HCT116 (cell line): ENCODE data around the gene OR6S1. TPM values are rescaled to one million over a fixed set of nuclear protein-coding genes. Genes with fewer than 3 reads are reported as not detected.

Experiments used
- ATAC-seq: fragments of 200-7000 bp; cut with Tn5 transposase; 2 replicates; pipeline ENCODE4 v1.9.1; 2020; ENCODE audit warnings: mild to moderate bottlenecking, moderate library complexity
- BruUV-seq: library from RNA; stranded (reverse); fragments of 400-500 nt; replicated peaks from 2 replicates; lab custom pipeline; 2021; lab: Mats Ljungman, UMichigan
- CTCF ChIA-PET: fragments of 300-600 bp; sonication (Branson Sonifier 250); formaldehyde crosslinking; loops from one replicate; lab custom pipeline; 2021; ENCODE audit warnings: antibody characterized with exemption; lab: Charles Lee
- POLR2A ChIA-PET: fragments of 300-600, 350-600 bp; sonication (Branson Sonifier 250); formaldehyde crosslinking; loops from one replicate; lab custom pipeline; 2021; ENCODE audit warnings: antibody characterized with exemption; lab: Charles Lee
- RAD21 ChIA-PET, 2 experiments: fragments of 300-600 bp; sonication (Branson Sonifier 250); formaldehyde crosslinking; loops; one replicate each; lab custom pipeline; 2023; ENCODE audit warnings: low total read pairs in 2 of 2; ENCODE audit not compliant: uncharacterized antibody in 2 of 2, unreplicated experiment in 2 of 2, low non-redundant PET in 1 of 2; lab: Charles Lee
- DNase-seq: peaks from one replicate; pipeline ENCODE4 v3.0.0-alpha.2; 2010; ENCODE audit warnings: low read depth, low spot score
- H2AFZ ChIP-seq: fragments of 200-600 bp; shearing (Covaris generic), sonication (generic); 2 replicates; pipeline ENCODE4 v1.6.1; 2017; ENCODE audit warnings: low read depth, mixed run types, mixed read lengths, antibody characterized with exemption, low read length; ENCODE audit not compliant: poor library complexity, severe bottlenecking
- H3K27ac ChIP-seq: 2 replicates; pipeline ENCODE4 v1.5.1; 2012; ENCODE audit warnings: low read depth, low read length
- H3K27me3 ChIP-seq: fragments of 200-600 bp; sonication (generic); 2 replicates; pipeline ENCODE4 v1.6.1; 2016; ENCODE audit warnings: mixed run types, low read length, mixed read lengths; ENCODE audit not compliant: insufficient read depth
- H3K36me3 ChIP-seq, 2 experiments: fragments of 200-500 bp in 1 of 2; fragments of 200-600 bp in 1 of 2; sonication (Bioruptor generic) in 1 of 2; sonication (generic) in 1 of 2; 2 replicates each; pipeline versions ENCODE4 v1.5.1 to v1.6.1; 2014 to 2016; ENCODE audit warnings: low read length in 2 of 2, inconsistent platforms in 1 of 2, mixed read lengths in 1 of 2, mixed run types in 1 of 2; ENCODE audit not compliant: insufficient read depth in 2 of 2, control insufficient read depth in 1 of 2
- H3K4me1 ChIP-seq, 2 experiments: fragments of 200-600 bp in 1 of 2; sonication (generic) in 1 of 2; 2 replicates each; pipeline versions ENCODE4 v1.5.1 to v1.6.1; 2012 to 2017; ENCODE audit warnings: low read length in 2 of 2, inconsistent platforms in 1 of 2, mild to moderate bottlenecking in 1 of 2, mixed read lengths in 1 of 2, mixed run types in 1 of 2, moderate library complexity in 1 of 2; ENCODE audit not compliant: insufficient read depth in 2 of 2, control insufficient read depth in 1 of 2
- H3K4me2 ChIP-seq: fragments of 200-600 bp; sonication (generic); 2 replicates; pipeline ENCODE4 v1.6.1; 2017; ENCODE audit warnings: mixed run types, low read length, mixed read lengths
- H3K4me3 ChIP-seq, 2 experiments: fragments of 200-600 bp in 1 of 2; sonication (generic) in 1 of 2; replicated peaks in 1 of 2; 2 replicates each; pipeline ENCODE4 v1.5.1; 2011 to 2016; ENCODE audit warnings: low read length in 2 of 2, control low read depth in 1 of 2, low read depth in 1 of 2, mild to moderate bottlenecking in 1 of 2, mixed read lengths in 1 of 2, mixed run types in 1 of 2
- H3K79me2 ChIP-seq: fragments of 200-600 bp; sonication (generic); 2 replicates; pipeline ENCODE4 v1.6.1; 2017; ENCODE audit warnings: mild to moderate bottlenecking, mixed run types, low read length, moderate library complexity, mixed read lengths; ENCODE audit not compliant: insufficient read depth
- H3K9ac ChIP-seq: fragments of 200-600 bp; sonication (generic); 2 replicates; pipeline ENCODE4 v1.6.1; 2016; ENCODE audit warnings: low read length, mixed read lengths
- H3K9me2 ChIP-seq: fragments of 200-600 bp; sonication (generic), shearing (Covaris generic); 2 replicates; pipeline ENCODE4 v1.6.1; 2017; ENCODE audit warnings: mixed run types, mild to moderate bottlenecking, moderate library complexity; ENCODE audit not compliant: insufficient read depth
- H3K9me3 ChIP-seq, 2 experiments: fragments of 200-500 bp in 1 of 2; fragments of 200-600 bp in 1 of 2; sonication (Bioruptor generic) in 1 of 2; sonication (generic) in 1 of 2; 2 replicates each; pipeline ENCODE4 v1.6.1; 2014 to 2017; ENCODE audit warnings: low read length in 2 of 2, mixed read lengths in 2 of 2, inconsistent platforms in 1 of 2, low read depth in 1 of 2, mild to moderate bottlenecking in 1 of 2, mixed run types in 1 of 2, moderate library complexity in 1 of 2; ENCODE audit not compliant: control insufficient read depth in 1 of 2, insufficient read depth in 1 of 2
- H4K20me1 ChIP-seq: fragments of 200-600 bp; sonication (generic), shearing (Covaris generic); 2 replicates; pipeline ENCODE4 v1.6.1; 2017; ENCODE audit warnings: mixed run types, mild to moderate bottlenecking, moderate library complexity; ENCODE audit not compliant: insufficient read depth
- ATF3 ChIP-seq: IDR thresholded peaks from 2 replicates; pipeline ENCODE4 v1.6.1; 2012
- CBX3 ChIP-seq: IDR thresholded peaks from 2 replicates; pipeline ENCODE4 v1.6.1; 2012; ENCODE audit warnings: low read depth
- CEBPB ChIP-seq: IDR thresholded peaks from 2 replicates; pipeline ENCODE4 v1.6.1; 2012; ENCODE audit warnings: low read depth
- EGR1 ChIP-seq: IDR thresholded peaks from 2 replicates; pipeline ENCODE4 v1.6.1; 2012; ENCODE audit warnings: low read depth
- ELF1 ChIP-seq: IDR thresholded peaks from 2 replicates; pipeline ENCODE4 v1.6.1; 2012; ENCODE audit warnings: low read depth, borderline replicate concordance
- EZH2 ChIP-seq: fragments of 200-600 bp; sonication (generic); IDR thresholded peaks from 2 replicates; pipeline ENCODE4 v1.6.1; 2017; ENCODE audit warnings: antibody characterized with exemption, mixed run types
- EZH2phosphoT487 ChIP-seq: fragments of 200-600 bp; IDR thresholded peaks from 2 replicates; pipeline ENCODE4 v1.6.1; 2018; ENCODE audit warnings: antibody characterized with exemption, borderline replicate concordance
- JUND ChIP-seq: IDR thresholded peaks from 2 replicates; pipeline ENCODE4 v1.6.1; 2012
- POLR2A ChIP-seq: IDR thresholded peaks from 2 replicates; pipeline ENCODE4 v1.7.0; 2011; ENCODE audit warnings: borderline replicate concordance; ENCODE audit not compliant: insufficient read depth, insufficient read length; ENCODE audit errors: extremely low read depth
- POLR2AphosphoS5 ChIP-seq: IDR thresholded peaks from 2 replicates; pipeline ENCODE4 v1.6.1; 2011; ENCODE audit warnings: mild to moderate bottlenecking, low read depth, low read length, moderate library complexity
- RAD21 ChIP-seq: IDR thresholded peaks from 2 replicates; pipeline ENCODE4 v1.6.1; 2012; ENCODE audit warnings: low read depth, mild to moderate bottlenecking
- REST ChIP-seq: IDR thresholded peaks from 2 replicates; pipeline ENCODE4 v1.6.1; 2012; ENCODE audit warnings: low read depth
- SIN3A ChIP-seq: IDR thresholded peaks from 2 replicates; pipeline ENCODE4 v1.6.1; 2012; ENCODE audit warnings: low read depth
- TCF7L2 ChIP-seq: IDR thresholded peaks from 2 replicates; pipeline ENCODE4 v1.7.0; 2011; ENCODE audit warnings: borderline replicate concordance, inconsistent platforms; ENCODE audit not compliant: insufficient read depth, insufficient read length; ENCODE audit errors: extremely low read depth
- ZBTB33 ChIP-seq: IDR thresholded peaks from 2 replicates; pipeline ENCODE4 v1.6.1; 2011; ENCODE audit warnings: mild to moderate bottlenecking, low read length, moderate library complexity; ENCODE audit not compliant: insufficient replicate concordance; ENCODE audit errors: extremely low read depth
- ZNF274 ChIP-seq: fragments of 200-500 bp; sonication (Bioruptor generic); IDR thresholded peaks from 2 replicates; pipeline ENCODE4 v1.6.1; 2014; ENCODE audit warnings: mild to moderate bottlenecking, low read depth, low read length, inconsistent platforms
- intact Hi-C: fragments of 100-400 bp; cut with micrococcal nuclease; formaldehyde crosslinking; loops from 2 replicates; pipeline ENCODE4 v1.10.0; 2022
- total RNA-seq: library from RNA; stranded (reverse); gene quantifications from one replicate; pipeline ENCODE4 v1.2.1, GENCODE V29; 2021; ENCODE audit not compliant: unreplicated experiment
- TF ChIP-seq, protein P1 (sequence below): IDR thresholded peaks from 2 replicates; pipeline ENCODE4 v1.6.1; 2012

OR6S1 gene
- total RNA-seq, 1 experiment from 2014 or later: not detected

GRCh38 chr14:20659813-20660395 lies 18.4 kb upstream of the OR6S1 start:
- Histone ChIP-seq H4K20me1 (no peaks in the 10 kb centered on the region), H2AFZ (no peak overlapping the region), H3K4me3 (no peak overlapping the region), H3K27me3 (no peaks in the 10 kb centered on the region), H3K9me2 (no peaks in the 10 kb centered on the region), H3K9ac (no peak overlapping the region)
- ChIA-PET CTCF (no interaction called here), POLR2A (interaction anchor here (4.9 kb wide), 1 partner anchor 22 kb away, joined by 39 read pairs; no protein-coding TSS in a partner anchor)
- no peak for ATAC-seq
- TF ChIP-seq EGR1 (no peak), JUND (no peak), REST (no peak), POLR2A (no peak), POLR2AphosphoS5 (no peak), ATF3 (no peak), RAD21 (no peak), SIN3A (no peak), EZH2 (no peak), EZH2phosphoT487 (no peak), CEBPB (no peak), ZNF274 (no peak), ELF1 (no peak), TCF7L2 (no peak), CBX3 (no peak), ZBTB33 (no peak)
- TF ChIP-seq, protein P1, sequence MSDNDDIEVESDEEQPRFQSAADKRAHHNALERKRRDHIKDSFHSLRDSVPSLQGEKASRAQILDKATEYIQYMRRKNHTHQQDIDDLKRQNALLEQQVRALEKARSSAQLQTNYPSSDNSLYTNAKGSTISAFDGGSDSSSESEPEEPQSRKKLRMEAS: no peak
- TF ChIP-seq, all 23 proteins: peak for 0
- no TSS peak for BruUV-seq
- intact Hi-C loops: no loop called here
- DNase-seq: no peak
- Histone ChIP-seq H3K36me3 (no peaks in the 10 kb centered on the region), H3K79me2 (no peaks in the 10 kb centered on the region), H3K9me3 (no peaks in the 10 kb centered on the region), H3K27ac (no peak overlapping the region), H3K4me2 (no peak overlapping the region), H3K4me1 (peaks cover 20 to 43% of the 10 kb centered on the region in 2 experiments)
- RAD21 ChIA-PET: no interaction called here
